Measurements from ENCODE around the gene ERFL. TPM values are rescaled to one million over a fixed set of nuclear protein-coding genes. Genes with fewer than 3 reads are reported as not detected.
A peak's percentile ranks its signal among the peaks of the same experiment; 100 is the strongest.
"Not testable (repeated sequence)": the region's sequence is repeated elsewhere in the genome, so short reads cannot be mapped to it uniquely, and the experiment has no call there.

Gene ERFL
- total RNA-seq, 2 experiments from 2014 or later: 1.1 to 1.2 TPM

DNA sequence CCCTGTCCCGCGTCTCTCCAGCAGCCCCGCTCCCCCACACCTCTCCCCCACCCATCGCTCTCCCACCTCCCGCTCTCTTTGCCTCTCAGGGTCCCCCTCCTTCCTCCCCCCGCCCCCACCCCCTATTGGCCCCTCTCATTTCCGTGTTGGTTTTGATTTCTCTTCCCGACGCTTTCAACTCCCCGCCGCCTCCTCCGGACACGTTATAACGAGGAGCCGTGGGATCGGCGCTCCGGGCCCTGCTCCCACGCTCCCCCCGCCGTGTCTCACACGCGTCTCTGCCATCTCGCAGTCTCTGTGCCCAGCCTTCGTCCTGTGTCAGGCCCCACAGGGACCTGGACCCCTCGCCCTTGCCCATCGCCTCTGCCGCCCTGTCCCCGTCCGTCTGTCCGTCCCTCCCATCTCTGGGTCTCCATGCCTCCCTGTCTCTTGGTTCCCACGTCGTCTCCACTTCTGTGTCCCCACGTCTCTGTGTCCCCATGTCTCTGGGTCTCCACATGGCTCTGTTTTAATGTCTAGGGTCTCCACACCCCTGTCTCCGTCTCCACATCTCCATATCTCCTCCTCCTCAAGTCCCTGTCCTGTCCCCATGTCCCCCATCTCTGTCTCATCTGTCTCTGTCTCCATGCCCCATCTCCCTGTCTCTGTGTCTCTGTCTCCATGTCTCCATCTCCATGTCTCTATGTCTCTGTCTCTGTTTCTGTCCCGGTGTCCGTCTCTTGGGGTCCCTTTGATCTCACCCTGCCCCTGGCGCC lies 13.1 kb downstream of the ERFL start:
- H3K36me3 Mint-ChIP-seq: no peaks in the 10 kb centered on the region
- peaks cover 28% of the 10 kb centered on the region for H3K27me3 Mint-ChIP-seq
- DNase-seq: no peak
- H3K9me3 Mint-ChIP-seq: no peaks in the 10 kb centered on the region
- no peak overlapping the region for H3K4me3 Mint-ChIP-seq
- H3K4me1 Mint-ChIP-seq: peaks cover 21% of the 10 kb centered on the region
- no peak overlapping the region for H3K27ac Mint-ChIP-seq

DNA sequence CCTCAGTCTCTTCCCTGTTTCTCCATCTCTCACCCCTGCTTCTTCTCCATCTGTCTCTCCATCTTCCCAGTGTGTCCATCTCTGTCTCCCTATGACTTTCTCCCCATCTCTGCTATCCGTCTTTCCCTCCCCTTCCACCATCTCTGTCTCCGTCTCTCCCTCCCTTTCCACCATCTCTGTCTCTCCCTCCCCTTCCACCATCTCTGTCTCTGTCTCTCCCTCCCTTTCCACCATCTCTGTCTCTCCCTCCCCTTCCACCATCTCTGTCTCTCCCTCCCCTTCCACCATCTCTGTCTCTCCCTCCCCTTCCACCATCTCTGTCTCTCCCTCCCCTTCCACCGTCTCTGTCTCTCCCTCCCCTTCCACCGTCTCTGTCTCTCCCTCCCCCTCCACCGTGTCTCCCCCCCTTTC lies 13.8 kb downstream of the ERFL start:
- H3K4me1 Mint-ChIP-seq: peaks cover 21% of the 10 kb centered on the region
- DNase-seq, H3K36me3 Mint-ChIP-seq, H3K9me3 Mint-ChIP-seq, H3K27ac Mint-ChIP-seq, H3K4me3 Mint-ChIP-seq: not testable (repeated sequence)
- peaks cover 28% of the 10 kb centered on the region for H3K27me3 Mint-ChIP-seq

DNA sequence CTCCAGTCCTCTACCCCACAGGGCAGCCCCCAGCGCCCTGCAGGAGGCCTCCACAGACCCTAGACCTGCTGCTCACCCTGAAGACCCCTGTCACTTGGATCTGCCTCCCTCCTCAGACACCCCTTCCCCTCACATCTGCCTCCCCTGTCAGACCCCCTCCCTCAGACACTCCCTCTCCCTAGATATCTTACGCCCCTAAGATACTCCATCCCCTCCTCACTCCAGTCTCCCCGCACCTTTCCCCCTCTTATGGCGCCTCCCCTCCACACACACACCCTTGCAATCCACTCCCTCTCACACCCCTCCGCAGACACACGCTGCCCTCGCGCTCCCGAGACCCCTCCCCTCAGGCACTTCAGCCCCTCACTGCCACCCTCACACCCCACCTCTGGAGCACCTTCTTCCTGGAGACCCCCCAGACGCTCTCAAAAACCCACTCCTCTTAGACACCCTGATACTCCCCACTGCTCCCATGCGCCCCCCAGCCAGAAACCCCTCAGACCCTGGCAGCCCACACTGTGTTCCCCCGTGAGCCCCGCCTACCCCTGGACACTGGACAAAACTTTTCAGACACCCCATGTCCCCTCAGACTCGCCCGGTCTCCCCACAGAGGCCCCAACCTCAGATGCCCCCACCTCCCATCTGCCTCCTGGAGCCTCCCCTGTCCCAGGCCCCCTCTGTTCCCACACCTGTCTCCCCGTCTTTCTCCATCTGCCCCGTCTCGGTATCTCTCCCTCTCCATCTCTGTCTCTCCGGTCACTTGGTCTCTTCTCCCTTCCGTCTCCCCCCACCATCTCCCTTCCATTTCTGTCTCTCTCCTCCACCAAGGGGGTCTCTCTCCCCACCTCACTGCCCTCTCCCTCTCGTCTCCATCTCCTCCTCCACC lies 14.5 kb downstream of the ERFL start:
- no peak overlapping the region for H3K27ac Mint-ChIP-seq
- H3K36me3 Mint-ChIP-seq: no peaks in the 10 kb centered on the region

DNA sequence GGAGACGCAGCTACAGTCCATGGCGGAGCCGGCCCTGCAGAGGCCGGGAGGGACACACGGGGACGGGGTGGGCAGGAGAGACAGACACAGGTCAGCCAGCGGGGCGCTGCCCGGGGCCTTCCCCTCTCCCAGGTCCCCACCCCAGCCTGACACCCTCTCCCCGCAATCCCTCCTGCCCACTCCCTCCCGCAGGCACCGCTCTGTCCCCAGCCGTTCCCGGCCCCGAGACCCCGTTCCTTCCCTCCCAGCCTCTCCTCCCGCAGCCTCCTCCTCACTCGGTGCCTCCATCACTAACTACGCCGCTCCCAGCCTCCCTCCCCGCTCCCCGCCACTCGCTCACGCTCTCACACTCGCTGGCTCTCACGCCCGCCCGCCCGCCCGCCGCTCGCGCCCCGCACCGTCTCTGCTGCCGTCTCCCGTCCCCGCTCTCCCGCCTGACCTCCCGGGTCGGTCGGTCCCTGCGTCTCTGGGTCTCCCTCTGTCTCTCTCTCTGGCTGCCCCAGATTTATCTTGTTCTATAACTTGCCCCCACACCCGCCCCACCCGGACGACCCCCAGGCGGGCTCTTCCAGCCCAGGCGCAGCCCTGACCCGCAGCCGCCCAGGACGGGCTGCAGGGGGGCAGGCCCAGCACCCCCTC lies 15.2 kb downstream of the ERFL start:
- no peaks in the 10 kb centered on the region for H3K36me3 Mint-ChIP-seq
- no peak for DNase-seq
- H3K4me1 Mint-ChIP-seq: peaks cover 21% of the 10 kb centered on the region
- H3K4me3 Mint-ChIP-seq: no peak overlapping the region
- no peaks in the 10 kb centered on the region for H3K9me3 Mint-ChIP-seq
- H3K27me3 Mint-ChIP-seq: peaks cover 28% of the 10 kb centered on the region
- H3K27ac Mint-ChIP-seq: no peak overlapping the region

More for the DNA sequence above, 14.5 kb downstream of the ERFL start:
- Mint-ChIP-seq H3K4me1 (peaks cover 21% of the 10 kb centered on the region), H3K4me3 (no peak overlapping the region), H3K27me3 (peaks cover 28% of the 10 kb centered on the region), H3K9me3 (no peaks in the 10 kb centered on the region)
- DNase-seq: no peak

DNA sequence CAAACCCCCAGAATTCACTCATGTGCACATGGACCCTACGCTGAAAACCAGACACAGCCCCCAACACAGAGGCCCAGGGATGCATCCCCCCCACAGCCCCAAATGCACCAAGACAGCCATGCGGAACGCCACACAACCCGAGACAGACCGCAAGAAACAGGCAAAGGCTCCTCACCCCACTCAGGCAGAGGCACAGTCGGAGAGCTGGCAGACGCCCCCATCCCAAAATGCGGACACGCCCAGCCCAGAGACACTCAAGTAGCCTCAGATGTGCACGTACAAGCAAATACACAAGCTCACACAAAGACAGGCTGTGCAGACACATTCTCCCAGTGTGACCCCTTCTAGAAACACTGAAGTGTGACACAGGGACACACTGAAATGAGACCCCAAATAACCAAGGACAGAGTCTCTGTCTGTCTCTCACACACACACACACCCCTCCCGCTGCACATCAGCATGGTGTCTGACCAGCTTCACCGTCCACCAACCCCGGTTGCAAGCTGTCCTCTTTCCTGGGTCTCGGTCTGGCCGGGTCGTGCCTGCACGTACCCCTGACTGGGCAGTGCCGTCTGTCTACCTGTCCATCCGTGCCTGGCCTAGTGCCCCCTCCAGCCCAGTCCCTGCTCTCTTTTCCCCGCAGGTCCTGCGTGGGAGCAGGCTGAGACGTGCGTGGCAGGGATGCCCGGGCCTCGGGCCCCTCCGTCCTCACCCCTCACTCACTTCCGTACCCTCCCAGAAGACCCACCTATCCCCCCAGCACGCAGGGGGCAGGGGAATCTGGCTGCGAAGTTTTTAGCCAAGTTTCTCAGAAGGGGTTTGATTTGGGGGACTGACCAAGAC lies 16.1 kb downstream of the ERFL start:
- Mint-ChIP-seq H3K4me3 (peak overlapping the region; percentile 35), H3K27ac (no peak overlapping the region), H3K9me3 (no peaks in the 10 kb centered on the region), H3K4me1 (peaks cover 21% of the 10 kb centered on the region), H3K36me3 (no peaks in the 10 kb centered on the region), H3K27me3 (peaks cover 28% of the 10 kb centered on the region)
- DNase-seq: no peak

DNA sequence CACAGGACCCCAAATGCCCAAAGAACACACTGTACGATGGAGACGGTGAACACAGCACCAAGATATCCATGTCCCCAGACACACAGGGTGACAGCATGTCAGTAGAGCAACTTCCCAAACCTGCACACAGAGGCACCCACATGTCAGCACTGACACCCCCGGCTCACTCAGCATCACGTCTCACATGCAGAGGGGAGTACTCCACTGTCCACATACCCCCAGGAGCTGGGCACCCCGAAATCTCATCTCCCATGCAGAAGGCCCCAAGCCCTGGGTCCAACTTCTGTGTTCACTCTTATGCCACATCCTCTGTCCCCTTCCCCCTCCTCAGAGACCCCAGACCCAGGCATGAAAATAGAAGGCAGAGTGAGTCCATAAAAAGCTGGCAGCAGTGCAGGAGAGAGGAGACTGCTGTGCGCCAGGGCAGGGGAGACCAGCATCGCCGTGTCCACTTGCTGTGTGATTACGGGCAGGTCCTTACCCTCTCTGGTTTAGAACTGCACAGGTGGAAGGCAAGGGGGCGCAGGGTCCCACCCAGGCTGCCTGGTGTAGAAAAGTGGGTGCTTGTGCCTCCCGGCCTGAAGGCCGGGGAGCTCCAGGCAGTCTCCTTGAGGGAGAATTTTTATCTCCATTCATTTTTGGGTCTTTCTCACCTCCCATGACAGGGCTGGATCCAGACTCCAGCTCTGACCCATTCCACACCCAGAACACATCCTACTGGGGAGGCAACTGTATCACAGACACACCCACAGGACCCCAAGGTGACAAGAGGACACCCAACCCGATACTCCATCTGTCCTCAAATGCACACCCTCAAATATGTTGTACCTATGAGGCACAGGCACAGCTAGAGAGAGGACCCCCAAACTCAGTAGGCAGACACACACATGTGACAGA lies 17.0 kb downstream of the ERFL start:
- Mint-ChIP-seq H3K4me1 (peaks cover 25% of the 10 kb centered on the region), H3K27me3 (peaks cover 28% of the 10 kb centered on the region), H3K27ac (no peak overlapping the region), H3K36me3 (peaks cover 4% of the 10 kb centered on the region), H3K9me3 (no peaks in the 10 kb centered on the region), H3K4me3 (no peak overlapping the region)
- DNase-seq: no peak

DNA sequence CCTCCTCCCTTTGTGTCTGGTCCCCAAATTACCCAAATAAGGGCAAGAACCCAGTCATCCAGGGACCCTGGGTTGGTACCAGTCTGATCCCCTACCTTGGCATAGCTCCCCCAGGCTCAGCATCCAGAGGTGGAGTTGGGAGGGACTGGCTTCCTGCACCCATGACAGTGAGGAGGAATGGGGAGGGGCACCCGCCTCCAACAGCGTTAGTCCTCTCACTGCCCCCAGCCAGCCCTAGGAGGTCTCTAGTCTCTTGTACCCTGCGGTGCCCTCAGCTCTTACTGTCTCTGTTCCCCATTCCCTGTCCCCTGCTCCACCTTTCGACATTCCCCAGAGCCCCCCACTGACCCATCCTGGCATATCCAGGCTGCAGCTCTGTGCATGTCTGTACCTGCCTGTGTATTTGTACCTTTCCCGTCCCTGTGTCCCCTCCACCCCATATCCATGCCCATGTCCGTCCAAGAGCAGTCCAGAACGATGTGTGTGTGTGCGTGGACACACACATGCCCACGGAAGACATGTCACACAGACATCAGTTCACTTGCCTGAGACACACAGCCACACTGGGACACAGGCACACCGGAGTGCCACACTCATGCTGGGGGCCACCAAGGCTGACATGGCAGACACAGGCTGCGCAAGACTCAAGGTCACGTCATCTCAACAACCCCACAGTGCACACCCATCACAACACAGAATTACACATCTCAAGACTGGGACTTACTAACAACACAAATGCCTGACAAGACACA lies 17.8 kb downstream of the ERFL start:
- H3K9me3 Mint-ChIP-seq: no peaks in the 10 kb centered on the region
- H3K4me3 Mint-ChIP-seq: no peak overlapping the region
- no peak for DNase-seq
- peaks cover 28% of the 10 kb centered on the region for H3K27me3 Mint-ChIP-seq
- H3K4me1 Mint-ChIP-seq: peaks cover 32% of the 10 kb centered on the region
- H3K36me3 Mint-ChIP-seq: peaks cover 7% of the 10 kb centered on the region
- peak overlapping the region; percentile 1 for H3K27ac Mint-ChIP-seq

DNA sequence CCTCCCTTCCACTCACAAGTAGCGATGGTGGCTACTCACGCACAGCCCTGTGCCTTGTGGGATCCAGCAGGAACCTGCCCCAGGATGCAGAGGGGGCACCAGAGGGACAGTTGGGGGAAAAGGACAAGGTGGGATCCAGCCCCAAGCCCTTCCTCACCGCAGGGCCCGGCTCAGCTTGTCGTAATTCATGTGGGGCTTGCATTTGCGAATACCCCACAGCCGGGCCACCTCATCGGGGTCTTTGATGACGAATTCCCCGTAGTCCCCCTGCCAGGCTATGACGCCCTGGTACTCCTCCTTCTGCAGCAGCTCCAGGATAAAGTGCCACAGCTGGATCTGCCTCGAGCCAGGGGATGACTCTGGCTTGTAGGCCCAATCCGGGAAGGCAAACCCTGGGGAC lies 18.5 kb downstream of the ERFL start:
- Mint-ChIP-seq H3K36me3 (peaks cover 8% of the 10 kb centered on the region), H3K27me3 (peaks cover 28% of the 10 kb centered on the region), H3K4me3 (no peak overlapping the region), H3K9me3 (no peaks in the 10 kb centered on the region), H3K27ac (no peak overlapping the region), H3K4me1 (peaks cover 33% of the 10 kb centered on the region)
- no peak for DNase-seq

DNA sequence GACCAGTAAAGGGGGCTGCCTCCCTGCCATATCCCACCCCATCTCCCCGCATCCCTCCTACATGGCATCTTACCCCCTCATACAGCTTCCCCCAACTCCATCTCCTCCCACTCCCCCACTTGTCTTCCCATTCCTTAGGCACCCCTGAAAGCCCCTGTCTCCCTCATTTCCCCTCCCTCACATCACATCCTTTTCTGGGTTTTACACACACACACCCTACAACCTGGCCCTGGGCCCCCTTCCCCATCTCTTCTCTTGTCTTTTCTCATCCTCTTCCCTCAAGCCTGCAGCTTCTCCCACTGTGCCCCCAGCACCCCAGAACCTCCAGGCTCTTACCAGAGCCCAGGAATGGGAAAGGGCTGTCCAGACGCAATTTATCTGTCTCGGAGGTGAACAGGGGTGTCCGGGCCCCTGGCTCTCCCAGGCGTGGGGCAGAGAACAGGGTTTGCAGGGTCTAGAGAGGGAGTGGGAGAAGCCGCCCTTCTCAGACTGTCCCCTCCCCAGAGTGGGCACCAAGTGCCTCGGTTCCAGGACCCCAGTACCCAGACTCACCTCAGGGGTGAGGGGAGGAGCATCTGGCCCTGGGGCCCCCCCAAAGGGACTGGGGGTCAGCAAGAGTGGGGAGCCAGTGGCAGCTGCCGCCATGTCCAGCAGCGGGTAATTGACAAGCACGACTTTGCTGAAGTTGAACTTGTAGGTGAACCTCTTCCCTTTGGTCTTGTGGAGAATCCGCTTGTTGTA lies 19.4 kb downstream of the ERFL start:
- H3K4me1 Mint-ChIP-seq: peaks cover 32% of the 10 kb centered on the region
- peaks cover 14% of the 10 kb centered on the region for H3K36me3 Mint-ChIP-seq
- H3K4me3 Mint-ChIP-seq: no peak overlapping the region
- H3K27me3 Mint-ChIP-seq: peaks cover 21% of the 10 kb centered on the region
- H3K9me3 Mint-ChIP-seq: no peaks in the 10 kb centered on the region
- DNase-seq: no peak
- H3K27ac Mint-ChIP-seq: no peak overlapping the region

DNA sequence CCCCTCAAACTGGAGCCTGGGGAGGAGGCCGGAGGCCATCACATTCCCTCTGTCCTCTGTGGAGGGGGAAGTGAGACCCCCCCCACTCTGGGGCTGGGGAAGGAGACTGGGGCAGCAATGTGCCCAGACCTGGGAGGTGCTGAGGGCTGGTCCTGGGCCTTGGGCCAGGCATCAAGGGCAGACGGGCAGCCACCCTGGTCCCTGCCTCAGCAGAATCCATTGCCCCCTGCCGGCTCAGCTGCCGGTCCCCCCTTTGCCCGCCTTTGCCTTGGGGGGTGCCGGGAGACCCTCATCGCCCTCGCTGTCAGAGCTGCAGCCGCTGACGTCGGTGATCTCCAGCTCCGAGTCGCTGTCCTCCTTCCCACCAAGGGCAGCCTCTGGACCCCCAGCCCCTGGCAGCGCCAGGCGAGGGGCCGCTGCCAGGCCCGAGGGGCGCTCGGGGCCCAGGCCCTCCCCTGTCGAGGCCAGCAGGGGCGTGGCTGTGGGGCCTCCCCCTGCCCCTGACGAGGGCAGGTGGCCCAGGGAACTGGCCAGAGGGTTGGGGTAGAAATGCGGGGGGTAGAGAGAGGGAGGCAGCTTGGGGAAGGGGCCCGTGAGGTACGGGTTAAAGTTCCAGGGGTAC lies 20.1 kb downstream of the ERFL start:
- peaks cover 18% of the 10 kb centered on the region for H3K36me3 Mint-ChIP-seq
- no peaks in the 10 kb centered on the region for H3K9me3 Mint-ChIP-seq
- no peak overlapping the region for H3K4me3 Mint-ChIP-seq
- peaks cover 36% of the 10 kb centered on the region for H3K4me1 Mint-ChIP-seq
- no peak overlapping the region for H3K27ac Mint-ChIP-seq
- peaks cover 14% of the 10 kb centered on the region for H3K27me3 Mint-ChIP-seq
- DNase-seq: no peak

DNA sequence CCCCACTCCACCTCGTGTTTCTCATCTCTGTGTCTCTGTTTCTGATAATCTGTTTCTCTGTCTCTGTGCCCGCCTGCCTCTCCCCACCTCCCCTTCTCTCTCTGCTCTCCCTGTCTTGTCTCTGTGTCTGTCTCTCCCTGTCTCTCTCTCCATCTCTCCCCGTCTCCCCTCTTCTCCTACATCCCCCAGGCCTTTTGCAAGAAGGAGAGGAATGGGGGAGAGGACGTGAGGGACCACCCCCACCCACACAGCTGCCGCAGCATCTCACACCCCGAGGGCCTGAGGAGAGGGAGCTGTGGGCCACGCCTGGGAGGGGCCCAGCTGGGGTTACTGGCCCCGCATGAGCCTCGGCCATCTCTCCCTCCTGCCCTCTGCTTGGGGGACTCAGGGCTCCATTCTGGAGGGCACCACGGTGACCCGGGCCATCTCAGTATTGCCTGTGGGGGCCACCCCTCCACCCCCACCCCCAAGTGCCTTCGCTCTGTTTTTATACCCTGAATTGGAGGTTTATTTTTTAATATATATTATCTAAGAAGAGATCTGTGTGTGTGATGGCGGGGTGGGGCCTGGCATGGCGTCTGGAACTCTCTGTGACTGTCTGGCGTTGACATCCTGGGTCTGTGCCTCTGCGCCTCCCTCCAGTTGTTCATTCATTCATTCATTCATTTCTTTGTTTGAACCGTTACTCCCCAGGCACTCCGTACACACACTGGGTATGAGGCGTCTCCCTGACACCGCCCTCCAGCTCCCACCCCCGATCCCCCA lies 21.2 kb downstream of the ERFL start:
- Mint-ChIP-seq H3K27me3 (peaks cover 6% of the 10 kb centered on the region), H3K27ac (peak overlapping the region; percentile 1), H3K4me3 (no peak overlapping the region), H3K36me3 (peaks cover 22% of the 10 kb centered on the region), H3K9me3 (no peaks in the 10 kb centered on the region), H3K4me1 (peaks cover 33% of the 10 kb centered on the region)
- DNase-seq: no peak

DNA sequence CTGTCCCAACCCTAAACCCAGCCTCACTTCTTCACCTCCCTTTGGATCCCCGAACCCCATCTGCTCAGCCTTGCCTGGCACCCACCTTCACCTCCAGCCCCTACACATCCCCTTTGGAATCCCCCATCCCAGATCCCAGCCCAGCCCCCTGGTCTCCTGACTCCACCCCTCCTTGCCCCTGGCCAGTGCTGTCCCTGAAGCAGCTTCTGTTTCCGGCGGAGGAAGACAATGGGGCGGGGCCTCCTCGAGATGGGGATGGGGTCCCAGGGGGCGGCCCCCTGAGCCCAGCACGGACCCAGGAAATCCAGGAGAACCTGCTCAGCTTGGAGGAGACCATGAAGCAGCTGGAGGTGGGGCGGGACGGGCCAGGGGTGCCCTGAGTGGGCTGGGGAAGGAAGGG lies 22.0 kb downstream of the ERFL start:
- Mint-ChIP-seq H3K27me3 (no peaks in the 10 kb centered on the region), H3K4me3 (no peak overlapping the region), H3K36me3 (peaks cover 26% of the 10 kb centered on the region), H3K4me1 (peaks cover 34% of the 10 kb centered on the region), H3K9me3 (no peaks in the 10 kb centered on the region), H3K27ac (peak overlapping the region; percentile 8)
- DNase-seq: no peak

All from activated naive CD8-positive, alpha-beta T cell treated with anti-CD3 and anti-CD28 coated beads for 36 hours (primary cell).